Fibroblast of skin of abdomen (primary cell): ENCODE measurements around the gene CRYBB3.
"Not testable (repeated sequence)": the region's sequence is repeated elsewhere in the genome, so short reads cannot be mapped to it uniquely, and the experiment has no call there.

Source experiments
- DNase-seq: peaks from one replicate; pipeline ENCODE4 v3.0.0-alpha.2; 2013

The CRYBB3 gene

DNA sequence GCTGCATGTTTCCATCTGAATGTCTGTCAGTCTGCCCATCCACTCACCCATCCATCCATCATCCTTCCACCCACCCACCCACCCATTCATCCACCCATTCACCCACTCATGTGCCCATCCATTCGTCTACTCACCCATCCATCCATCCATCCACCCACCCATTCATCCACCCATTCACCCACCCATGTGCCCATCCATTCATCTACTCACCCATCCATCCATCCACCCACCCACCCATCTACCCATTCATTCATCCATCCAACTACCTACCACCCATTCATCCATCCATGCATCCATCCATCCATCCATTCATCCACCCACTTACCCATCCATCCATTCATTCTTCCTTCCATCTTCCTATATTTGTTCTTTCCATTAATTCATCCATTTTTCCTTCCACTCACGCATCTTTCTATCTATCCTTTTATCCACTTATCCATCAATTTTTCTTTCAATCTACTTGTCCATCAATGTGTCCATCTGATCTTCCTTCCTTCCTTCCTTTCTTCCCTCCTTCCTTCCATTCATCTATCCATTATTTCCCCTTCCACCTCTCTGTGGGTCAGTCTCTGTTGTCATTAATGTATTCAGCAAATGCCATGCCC lies 8.0 kb downstream of the CRYBB3 start:
- no peak for DNase-seq

DNA sequence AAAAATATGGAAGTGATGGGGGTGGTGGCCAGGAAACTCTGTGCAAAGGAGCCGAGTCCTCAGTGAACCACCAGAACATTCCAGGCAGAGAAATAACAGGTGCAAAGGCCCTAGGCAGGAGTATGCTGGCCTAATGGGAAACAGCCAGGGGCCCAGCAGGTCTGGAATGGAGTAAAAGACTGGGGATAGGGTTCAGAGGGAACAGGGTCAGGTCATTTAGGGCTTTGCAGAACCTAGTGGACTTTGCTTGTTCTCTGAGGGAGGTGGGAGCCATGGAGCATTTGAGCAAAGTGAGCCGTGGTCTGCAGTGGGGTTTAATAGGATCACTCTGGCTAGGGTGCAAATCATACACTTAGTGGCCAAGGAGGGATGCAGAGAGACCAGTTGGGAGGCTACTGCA lies 8.7 kb downstream of the CRYBB3 start:
- DNase-seq = no peak

DNA sequence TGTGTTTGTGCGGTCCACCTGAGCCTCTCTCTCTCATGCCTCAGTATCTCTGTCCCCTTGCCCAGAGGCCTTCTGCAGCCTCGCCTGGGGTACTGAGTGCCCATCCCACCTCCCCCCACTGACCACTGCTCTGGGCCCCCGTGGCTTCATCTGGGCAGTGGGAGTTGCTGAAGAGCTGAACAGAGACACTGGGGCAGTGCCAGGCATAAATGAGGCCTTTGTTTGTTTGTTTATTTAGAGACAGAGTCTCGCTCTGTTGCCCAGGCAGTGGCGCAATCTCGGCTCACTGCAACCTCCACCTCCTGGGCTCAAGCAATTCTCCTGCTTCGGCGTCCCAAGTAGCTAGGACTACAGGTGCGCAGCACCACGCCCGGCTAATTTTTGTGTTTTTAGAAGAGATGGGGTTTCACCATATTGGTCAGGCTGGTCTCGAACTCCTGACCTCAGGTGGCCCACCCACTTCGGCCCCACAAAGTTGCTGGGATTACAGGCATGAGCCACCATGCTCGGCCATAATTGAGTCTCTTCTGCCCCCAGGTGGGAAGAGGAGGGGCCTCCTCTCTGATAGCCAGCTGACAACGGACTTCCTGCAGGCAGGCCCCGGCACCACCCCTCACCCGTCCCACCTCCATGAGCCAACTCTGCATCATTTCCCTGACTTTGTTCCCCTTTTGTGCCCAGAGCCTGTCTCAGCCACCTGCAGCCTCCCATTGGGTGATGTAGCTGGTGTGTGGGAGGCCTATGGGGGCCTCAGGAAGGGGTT lies 9.3 kb downstream of the CRYBB3 start:
- no peak for DNase-seq

DNA sequence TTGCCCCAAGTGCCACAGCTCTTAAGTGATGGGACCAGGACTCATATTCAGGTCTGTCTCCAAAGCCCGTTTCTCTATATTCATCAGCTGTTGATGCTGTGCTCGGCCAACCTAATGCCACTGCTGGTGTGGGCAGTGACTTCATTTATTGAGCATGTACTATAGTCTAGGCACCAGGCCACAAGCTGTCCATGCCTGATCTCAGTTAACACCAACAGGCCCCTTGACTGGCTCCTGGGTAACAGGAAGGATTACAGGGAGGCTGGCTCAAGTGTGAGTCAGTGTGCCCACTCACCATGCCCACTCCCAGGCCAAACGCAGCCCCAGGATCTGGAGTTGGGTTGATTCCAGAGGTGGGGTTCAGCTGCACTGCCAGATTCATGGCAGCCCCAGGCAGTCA lies 11.1 kb downstream of the CRYBB3 start:
- DNase-seq = no peak

DNA sequence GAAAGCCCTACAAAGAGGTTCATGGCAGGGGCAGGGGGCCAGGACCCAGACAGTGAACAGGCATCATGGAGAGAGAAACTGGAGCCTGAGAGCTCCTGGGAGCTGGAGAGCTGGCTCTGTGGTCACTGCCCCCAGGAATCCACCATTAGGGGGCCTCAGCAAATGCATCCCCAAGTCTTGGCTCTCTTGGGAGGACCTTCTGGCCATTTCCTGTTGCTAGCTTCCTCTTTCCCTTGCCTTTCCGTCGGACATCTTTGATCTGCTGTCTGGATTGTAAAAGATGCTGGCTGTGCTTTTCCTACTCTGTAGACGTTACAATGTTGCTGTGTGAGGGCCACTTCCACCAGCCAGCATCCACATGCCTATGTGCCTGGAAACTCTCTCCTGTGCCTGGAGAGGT lies 12.7 kb downstream of the CRYBB3 start:
- DNase-seq = no peak

DNA sequence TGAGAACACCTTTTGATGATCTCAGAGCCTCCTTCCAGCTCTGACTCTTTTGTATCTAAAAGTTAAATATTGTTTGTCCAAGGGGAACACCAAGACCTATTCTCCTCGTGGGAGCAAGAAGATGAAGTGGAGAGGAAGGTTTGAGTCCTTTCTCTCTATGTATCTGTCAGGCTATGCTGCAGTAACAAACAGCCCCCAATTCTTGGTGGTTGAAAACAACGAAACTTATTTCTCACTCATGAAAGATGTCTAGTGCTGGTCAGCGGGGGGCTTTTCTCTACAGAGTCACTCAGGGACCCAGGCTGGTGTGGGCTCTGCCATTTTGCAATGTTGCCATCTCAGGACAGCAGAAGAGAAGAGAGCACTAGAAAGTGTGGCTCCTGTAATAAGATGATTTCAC lies 13.6 kb downstream of the CRYBB3 start:
- DNase-seq = no peak

DNA sequence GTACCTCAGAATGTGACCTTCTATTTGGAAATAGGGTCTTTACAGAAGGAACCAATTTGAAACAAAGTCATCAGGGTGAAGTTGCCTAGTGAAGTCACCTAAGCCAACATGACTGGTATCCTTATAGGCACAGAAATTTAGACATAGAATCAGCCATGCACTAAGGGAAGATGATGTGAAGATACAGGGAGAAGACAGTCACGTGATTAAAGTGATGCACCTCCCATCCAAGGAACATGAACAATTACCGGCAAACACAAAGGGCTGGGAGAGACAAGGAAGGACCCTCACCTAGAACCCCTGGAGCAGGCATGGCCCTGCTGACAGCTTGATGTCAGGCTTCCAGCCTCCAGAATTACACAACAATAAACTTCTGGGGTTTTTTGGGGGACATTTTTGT lies 16.6 kb downstream of the CRYBB3 start:
- DNase-seq = no peak

DNA sequence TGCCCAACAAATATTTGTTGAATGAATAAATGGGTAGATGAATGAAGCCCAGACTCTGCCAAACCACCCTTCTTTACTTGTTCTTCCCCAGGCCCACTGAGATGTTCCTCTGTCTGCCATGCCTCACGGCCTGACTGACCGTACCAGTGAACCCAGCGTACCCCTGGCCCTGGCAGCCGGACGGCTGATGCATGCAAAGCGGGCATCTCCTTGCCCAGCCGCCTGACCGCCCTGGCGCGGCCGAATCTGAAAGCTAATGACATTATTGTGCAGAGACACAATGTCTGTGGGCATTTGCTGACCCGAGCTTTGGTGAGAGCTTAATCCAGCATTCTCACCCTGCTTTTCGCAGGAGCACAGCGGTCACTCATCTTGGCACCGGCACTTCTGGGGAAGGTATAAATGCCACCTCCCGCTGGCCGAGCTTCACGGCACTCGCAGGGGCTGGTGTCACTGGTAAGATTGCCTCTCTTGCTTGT lies 19.6 kb downstream of the CRYBB3 start, which contains the start of gene CRYBB2:
Gene CRYBB2 (plus strand): TSS at position 429 of the 479 bp plus-strand sequence. CDS start 1,791 bp downstream, outside the sequence.
- DNase-seq = no peak

DNA sequence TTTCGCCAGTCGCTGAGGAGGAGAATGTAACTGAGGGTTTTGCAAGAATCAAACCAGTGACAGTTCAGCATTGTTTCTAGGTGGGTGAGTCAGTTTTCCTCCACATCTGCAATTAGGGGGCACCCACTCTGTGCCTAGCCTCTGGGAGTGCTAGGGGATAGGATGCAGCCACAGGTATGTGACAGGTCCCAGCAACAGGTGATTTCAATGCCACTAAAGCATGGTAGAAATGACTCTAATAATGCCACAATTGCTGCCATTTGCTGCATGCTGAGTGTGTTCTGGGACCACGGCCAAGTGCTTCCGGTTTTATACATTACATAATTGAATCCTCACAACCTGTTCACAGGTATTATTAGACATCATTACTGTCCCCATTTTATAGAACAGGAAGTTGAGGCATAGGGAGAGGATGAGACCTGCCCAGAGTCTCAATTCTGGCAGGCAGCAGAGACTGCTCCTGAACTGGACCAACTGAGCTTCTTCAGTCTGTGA lies 20.3 kb downstream of the CRYBB3 start:
- DNase-seq = no peak

DNA sequence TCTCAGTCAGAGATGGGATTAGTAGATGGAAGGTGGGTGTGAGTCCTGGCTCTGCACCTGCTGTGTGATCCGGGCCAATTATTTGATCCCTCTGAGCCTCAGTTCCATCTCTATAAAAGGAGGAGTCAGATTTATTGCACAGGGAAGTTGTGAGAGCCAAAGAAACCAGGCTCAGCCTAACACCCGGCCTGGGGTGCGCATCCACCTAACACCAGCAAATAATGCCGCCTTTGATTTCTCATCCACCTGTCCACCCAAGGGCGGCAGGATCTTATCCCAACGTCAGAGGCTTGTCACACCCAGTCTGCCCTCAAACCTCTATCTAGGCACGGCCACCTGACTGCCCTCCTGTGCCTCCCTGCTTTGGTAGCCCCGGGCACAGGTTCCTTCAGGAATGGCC lies 22.1 kb downstream of the CRYBB3 start:
- no peak for DNase-seq

DNA sequence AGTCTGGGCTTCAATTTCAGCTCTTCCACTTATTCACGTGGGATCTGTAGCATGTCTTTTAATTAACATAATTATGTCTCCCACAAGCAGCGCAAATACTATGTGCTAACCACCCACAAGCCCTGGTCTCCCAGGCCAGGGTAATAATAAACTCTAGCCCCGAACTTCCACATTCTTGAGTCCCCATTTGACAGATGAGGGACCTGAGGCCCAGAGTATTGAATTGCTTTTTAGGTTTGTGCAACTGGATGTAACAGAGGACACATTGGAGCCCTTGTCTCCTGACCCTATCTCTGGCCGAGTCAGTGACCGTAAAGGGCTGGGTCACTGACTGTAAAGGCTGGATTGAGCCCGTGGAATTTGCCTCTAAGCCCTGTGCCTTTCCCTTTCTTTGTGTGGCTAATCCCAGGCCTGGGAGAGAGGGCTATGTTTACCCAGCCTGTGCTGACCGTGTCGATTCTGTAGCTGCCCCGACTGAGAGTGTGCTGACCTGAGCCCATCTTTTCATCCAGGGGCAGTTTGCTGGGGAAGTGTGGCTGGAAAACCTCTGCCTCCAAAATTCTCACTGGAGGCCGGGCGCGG lies 23.7 kb downstream of the CRYBB3 start:
- no peak for DNase-seq

DNA sequence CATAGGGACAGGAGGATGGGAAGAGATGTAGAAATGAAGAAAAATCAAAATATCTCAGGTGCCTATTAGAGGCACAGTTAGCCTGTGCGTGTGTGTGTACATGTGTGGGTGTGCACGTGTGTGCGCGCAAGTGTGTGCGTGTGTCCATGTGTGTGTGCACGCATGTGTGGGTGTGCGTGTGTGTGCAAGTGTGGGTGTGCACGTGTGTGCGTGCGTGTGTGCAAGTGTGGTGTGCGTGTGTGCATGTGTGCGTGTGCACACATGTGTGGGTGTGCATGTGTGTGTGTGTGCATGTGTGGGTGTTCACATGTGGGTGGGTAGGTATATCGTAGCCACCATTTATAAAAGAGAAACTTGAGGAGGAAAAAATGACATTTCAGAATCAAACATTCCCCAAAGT lies 29.2 kb downstream of the CRYBB3 start:
- DNase-seq = no peak

DNA sequence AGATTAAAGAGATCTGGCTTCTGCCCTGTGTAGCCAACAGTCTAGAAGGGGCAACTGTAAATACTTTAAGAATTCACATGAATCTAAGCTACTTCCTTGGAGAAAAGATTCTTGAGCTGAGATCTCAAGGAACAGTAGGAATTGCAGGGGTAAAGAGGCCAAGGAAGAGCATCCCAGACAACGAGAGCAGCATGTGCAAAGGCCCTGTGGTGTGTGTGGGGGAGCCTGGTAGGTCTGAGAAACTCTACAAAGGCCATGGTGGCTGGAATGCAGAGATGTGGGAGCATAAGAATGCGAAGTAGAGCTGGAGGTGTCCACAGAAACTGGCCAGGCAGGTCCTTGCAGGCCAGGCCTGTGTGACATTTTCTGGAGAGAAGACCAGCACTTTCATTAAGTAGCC lies 31.1 kb downstream of the CRYBB3 start:
- DNase-seq = not testable (repeated sequence)

DNA sequence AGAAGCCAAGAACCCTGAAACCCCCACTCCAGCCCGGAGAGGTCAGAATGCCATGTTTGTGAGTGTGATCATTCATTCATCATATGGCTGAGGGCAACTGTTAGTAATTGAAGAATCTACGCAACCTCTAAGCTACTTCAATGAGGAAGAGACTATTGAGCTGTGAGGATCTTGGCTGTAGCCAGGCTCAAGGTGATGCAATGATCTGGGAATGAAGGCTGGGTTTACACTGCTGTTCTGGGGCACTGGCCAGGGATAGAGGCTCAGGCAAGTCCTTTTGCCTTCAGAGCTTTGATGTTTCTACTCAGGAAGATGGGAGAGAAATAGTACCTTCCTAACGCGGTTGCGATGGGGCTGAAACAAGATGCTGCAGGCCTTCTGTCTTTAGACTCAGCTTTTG lies 32.6 kb downstream of the CRYBB3 start:
- no peak for DNase-seq

DNA sequence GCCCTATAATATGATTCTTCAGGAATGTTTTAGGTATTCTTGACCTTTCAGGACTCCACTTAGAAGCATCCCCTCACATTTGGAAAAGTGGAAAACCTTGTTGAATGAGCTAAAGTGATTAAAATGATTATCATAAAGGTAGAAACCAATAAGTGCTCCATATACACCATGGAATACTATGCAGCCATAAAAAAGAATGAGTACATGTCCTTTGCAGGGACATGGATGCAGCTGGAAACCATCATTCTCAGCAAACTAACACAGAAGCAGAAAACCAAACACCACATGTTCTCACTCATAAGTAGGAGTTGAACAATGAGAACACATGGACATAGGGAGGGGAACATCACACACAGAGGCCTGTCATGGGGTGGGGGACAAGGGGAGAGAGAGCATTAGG lies 34.0 kb downstream of the CRYBB3 start:
- DNase-seq = not testable (repeated sequence)

DNA sequence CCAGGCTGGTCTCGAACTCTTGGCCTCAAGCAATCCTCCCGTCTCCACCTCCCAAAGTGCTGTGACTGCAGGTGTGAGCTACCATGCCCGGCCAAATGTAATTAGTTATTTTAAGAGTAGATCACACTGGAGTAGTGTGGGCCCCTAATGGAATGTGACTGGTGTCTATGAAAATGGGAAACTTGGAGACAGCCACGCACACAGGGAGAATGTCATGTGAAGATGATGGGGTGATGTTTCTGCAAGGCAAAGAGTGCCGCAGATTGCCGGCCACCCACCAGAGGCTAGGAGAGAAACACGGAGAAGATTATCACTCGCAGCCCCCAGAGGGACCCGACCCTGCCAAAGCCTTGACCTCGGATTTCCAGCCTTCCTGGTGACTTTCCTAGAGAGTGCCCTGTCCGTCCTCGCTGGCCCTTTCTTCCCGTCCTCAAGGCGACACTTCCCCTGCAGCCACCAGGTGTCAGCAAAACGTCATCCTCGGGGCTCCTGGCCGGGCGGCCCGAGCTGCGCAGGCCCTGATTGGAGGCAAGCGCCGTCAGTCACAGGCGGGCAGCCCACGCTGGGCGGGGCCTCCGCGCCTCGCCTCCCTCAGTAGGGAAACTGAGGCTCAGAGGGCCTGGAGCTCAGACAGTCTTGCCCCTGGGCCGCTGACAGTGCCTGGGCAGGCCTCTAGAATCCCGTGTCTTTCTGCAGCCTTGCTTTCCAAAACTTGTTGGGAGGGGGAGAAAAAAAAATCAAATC lies 36.1 kb downstream of the CRYBB3 start:
- peak; percentile 64 for DNase-seq

DNA sequence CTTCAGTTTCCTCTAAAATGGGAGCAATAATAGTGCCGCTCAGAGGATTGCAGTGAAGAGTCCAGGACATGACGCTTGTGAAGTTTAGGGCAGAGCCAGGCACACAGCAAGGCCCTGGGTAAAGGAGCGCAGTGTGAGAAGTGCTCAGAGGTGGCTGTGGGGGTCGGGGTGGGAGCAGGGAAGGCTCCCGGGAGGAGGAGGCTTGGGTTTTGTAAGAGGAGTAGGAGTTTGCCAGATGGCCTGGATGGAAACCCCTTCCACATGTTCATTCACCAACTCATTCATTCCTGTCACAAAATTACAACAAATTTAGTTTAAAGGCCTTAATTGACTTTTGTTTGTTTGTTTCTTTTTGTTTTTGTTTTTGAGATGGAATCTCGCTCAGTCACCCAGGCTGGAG lies 36.8 kb downstream of the CRYBB3 start:
- DNase-seq = no peak

DNA sequence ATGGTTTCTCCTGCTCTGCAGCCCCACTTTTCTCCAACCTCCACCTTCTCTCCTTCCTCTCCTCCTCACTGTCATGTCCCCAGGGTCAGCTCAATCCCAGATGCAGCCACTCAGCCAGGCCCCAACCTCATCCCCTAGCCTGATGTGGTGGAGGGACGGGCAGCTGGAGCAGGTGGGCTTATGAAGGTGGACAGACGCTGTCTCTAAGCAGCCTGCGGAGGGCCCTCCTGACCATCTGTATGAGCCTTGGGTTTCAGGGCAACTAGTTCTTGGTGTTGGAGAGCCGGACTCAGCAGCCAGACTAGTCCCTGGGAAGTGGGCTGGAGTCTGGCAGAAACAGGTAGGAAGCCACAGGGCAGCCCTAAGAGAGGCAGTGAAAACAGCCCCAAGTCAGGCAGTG lies 37.8 kb downstream of the CRYBB3 start:
- no peak for DNase-seq

DNA sequence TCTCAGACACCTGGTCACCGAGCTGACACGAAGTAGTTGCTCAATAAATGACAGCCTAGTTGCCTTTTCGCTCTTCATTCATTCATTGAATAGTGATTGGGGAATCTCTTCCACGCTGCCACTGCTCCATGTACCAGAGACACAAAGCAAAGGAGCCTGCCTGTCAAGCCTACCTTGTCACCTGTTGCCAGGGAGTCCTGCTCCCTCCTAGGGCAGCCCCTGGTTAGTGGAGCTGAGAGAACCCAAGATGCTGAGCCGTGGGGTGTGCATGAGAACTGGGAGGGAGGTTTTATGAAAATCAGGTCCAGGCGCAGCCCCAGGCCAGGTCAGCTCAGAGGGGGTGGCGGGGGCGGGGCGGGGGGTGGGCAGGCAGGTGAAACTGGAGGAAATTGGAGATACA lies 38.4 kb downstream of the CRYBB3 start:
- DNase-seq = not testable (repeated sequence)

DNA sequence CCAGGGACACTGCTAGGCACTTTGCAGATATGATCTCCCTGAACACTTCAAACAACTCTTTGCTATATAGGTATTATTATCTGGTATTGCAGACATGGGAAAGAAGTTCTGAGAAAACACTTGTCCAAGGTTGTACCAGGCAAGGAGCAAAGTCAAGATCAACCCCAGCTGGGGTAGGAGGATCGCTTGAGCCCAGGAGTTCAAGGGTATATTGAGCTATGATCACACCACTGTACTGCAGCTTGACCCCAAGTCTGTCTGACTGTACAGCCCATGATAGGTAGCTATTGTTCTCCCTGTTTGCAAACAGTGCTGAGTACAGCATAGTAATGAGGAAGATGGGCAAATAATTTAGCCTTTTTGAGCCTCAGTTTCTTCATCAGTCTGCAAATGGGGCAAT lies 55.5 kb downstream of the CRYBB3 start:
- DNase-seq = not testable (repeated sequence)
